Neuronal stem cell (in vitro differentiated cells): ENCODE measurements around the gene LIMS1.

Experiments used
- DNase-seq: peaks from one replicate; pipeline ENCODE4 v3.0.0-alpha.2; 2013; ENCODE audit warnings: low spot score
- H2AFZ ChIP-seq: one replicate; pipeline ENCODE4 v1.6.1; 2013; ENCODE audit warnings: mild to moderate bottlenecking, low read length, inconsistent platforms
- H2AK5ac ChIP-seq: 2 replicates; pipeline ENCODE4 v1.6.1; 2013; ENCODE audit warnings: low read depth, mild to moderate bottlenecking, inconsistent platforms, low read length, moderate library complexity, mixed read lengths
- H2BK120ac ChIP-seq: 2 replicates; pipeline ENCODE4 v1.6.1; 2013; ENCODE audit warnings: low read depth, mild to moderate bottlenecking, inconsistent platforms, low read length, moderate library complexity, mixed read lengths
- H2BK12ac ChIP-seq: one replicate; pipeline ENCODE4 v1.6.1; 2013; ENCODE audit warnings: low read length, inconsistent platforms
- H2BK15ac ChIP-seq: 2 replicates; pipeline ENCODE4 v1.6.1; 2013; ENCODE audit warnings: mild to moderate bottlenecking, low read length, inconsistent platforms, mixed read lengths
- H2BK5ac ChIP-seq: one replicate; pipeline ENCODE4 v1.6.1; 2013; ENCODE audit warnings: inconsistent platforms, mild to moderate bottlenecking, low read length, moderate library complexity
- H3K14ac ChIP-seq: one replicate; pipeline ENCODE4 v1.6.1; 2013; ENCODE audit warnings: low read length, inconsistent platforms
- H3K18ac ChIP-seq: 2 replicates; pipeline ENCODE4 v1.6.1; 2013; ENCODE audit warnings: low read length, inconsistent platforms
- H3K23ac ChIP-seq: 2 replicates; pipeline ENCODE4 v1.6.1; 2013; ENCODE audit warnings: low read depth, mild to moderate bottlenecking, mixed read lengths, low read length, inconsistent platforms; ENCODE audit not compliant: poor library complexity
- H3K27ac ChIP-seq: replicated peaks from 3 replicates; pipeline ENCODE4 v1.5.1; 2013; ENCODE audit warnings: low read length, inconsistent platforms
- H3K27me3 ChIP-seq, 3 experiments: 2 replicates each; pipeline ENCODE4 v1.6.1; 2013; ENCODE audit warnings: low read length in 3 of 3, mild to moderate bottlenecking in 2 of 3, inconsistent platforms in 1 of 3, low read depth in 1 of 3, mixed read lengths in 1 of 3, moderate library complexity in 1 of 3; ENCODE audit not compliant: control insufficient read depth in 3 of 3, insufficient read depth in 3 of 3
- H3K36me3 ChIP-seq, 2 donors: replicated peaks in 1 of 2; 2 replicates each; pipeline ENCODE4 v1.6.1; 2013; ENCODE audit warnings: low read length in 2 of 2; ENCODE audit not compliant: control insufficient read depth in 2 of 2, insufficient read depth in 2 of 2
- H3K4ac ChIP-seq: 2 replicates; pipeline ENCODE4 v1.6.1; 2013; ENCODE audit warnings: inconsistent platforms, mild to moderate bottlenecking, low read length, moderate library complexity
- H3K4me1 ChIP-seq, 2 donors: 1 replicate in 1 of 2; 2 replicates in 1 of 2; pipeline ENCODE4 v1.6.1; 2013; ENCODE audit warnings: low read length in 2 of 2, low read depth in 1 of 2; ENCODE audit not compliant: control insufficient read depth in 2 of 2, insufficient read depth in 1 of 2
- H3K4me2 ChIP-seq: one replicate; pipeline ENCODE4 v1.6.1; 2013; ENCODE audit warnings: mild to moderate bottlenecking, low read length, inconsistent platforms; ENCODE audit not compliant: insufficient read depth, poor library complexity, severe bottlenecking
- H3K4me3 ChIP-seq, 2 donors: 2 replicates each; pipeline ENCODE4 v1.5.1; 2013; ENCODE audit warnings: low read length in 2 of 2, mild to moderate bottlenecking in 2 of 2, inconsistent platforms in 1 of 2, moderate library complexity in 1 of 2
- H3K79me1 ChIP-seq: one replicate; pipeline ENCODE4 v1.6.1; 2013; ENCODE audit warnings: low read depth, mild to moderate bottlenecking, inconsistent platforms, low read length, moderate library complexity
- H3K9ac ChIP-seq: one replicate; pipeline ENCODE4 v1.6.1; 2013; ENCODE audit warnings: mild to moderate bottlenecking, low read depth, low read length, inconsistent platforms; ENCODE audit not compliant: poor library complexity
- H3K9me3 ChIP-seq, 2 donors: replicated peaks in 1 of 2; 2 replicates each; pipeline versions ENCODE3 to v1.6.1; 2013; ENCODE audit warnings: low read length in 2 of 2, mild to moderate bottlenecking in 2 of 2, inconsistent platforms in 1 of 2, low read depth in 1 of 2, mixed read lengths in 1 of 2, moderate library complexity in 1 of 2; ENCODE audit not compliant: control insufficient read depth in 2 of 2, insufficient read depth in 1 of 2
- H4K8ac ChIP-seq: one replicate; pipeline ENCODE4 v1.6.1; 2013; ENCODE audit warnings: low read depth, mild to moderate bottlenecking, inconsistent platforms, low read length, moderate library complexity
- H4K91ac ChIP-seq: one replicate; pipeline ENCODE4 v1.6.1; 2013; ENCODE audit warnings: low read length, low read depth, mild to moderate bottlenecking, inconsistent platforms; ENCODE audit not compliant: poor library complexity
- WGBS, 2 donors: extraction: QIAGEN DNeasy Blood & Tissue Kit; methylation state at CpG; one replicate each; pipeline ENCODE4 v1.1.7; 2013; ENCODE audit warnings: missing lambda C conversion rate in 2 of 2, mixed read lengths in 1 of 2; ENCODE audit not compliant: insufficient read length in 2 of 2, insufficient replicate concordance in 1 of 2; ENCODE audit errors: extremely low coverage in 2 of 2; 5-methylcytosine and 5-hydroxymethylcytosine counted together

The LIMS1 gene

DNA sequence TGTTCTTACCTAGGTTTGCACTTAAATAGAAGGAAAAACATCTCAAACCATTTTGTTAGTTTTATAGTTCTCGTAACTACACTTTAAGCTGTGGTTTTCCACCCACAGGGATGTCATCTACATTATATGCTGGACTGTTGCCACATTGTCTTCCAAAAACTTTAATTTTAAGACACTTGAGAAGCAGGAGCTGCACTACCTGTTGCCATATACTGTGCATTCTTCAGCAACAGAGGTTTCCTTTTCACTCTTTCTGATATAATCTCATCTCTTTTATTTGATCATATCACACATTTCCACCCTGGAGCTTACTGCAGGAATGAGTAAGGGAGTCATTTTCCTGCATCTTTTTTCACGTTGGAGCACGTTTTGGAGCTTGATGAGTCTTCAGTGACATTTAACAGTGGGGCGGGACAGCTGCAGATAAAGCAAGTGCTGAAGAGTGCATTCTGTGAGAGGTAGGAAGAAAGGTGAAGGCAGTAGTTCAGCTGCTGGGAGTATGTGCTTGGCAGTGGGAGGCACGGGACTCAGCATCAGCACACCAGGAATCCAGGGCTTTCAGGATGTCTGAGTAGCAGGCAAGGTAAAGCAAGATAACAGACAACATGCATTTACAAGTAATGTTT lies 3.8 kb downstream of the LIMS1 start:
- Histone ChIP-seq H2BK120ac (no peak overlapping the region), H3K4ac (no peak overlapping the region), H3K4me2 (no peak overlapping the region), H3K18ac (peak overlapping the region; percentile 22), H3K79me1 (no peaks in the 10 kb centered on the region), H3K4me3 (no peak overlapping the region), H3K14ac (no peak overlapping the region), H2BK15ac (no peak overlapping the region), H3K27me3 (no peaks in the 10 kb centered on the region), H2AK5ac (no peak overlapping the region), H4K8ac (no peak overlapping the region), H3K36me3 (peaks cover 3 to 10% of the 10 kb centered on the region in 2 donors), H3K27ac (no peak overlapping the region), H3K4me1 (peaks cover 3 to 24% of the 10 kb centered on the region in 2 donors), H2BK5ac (no peak overlapping the region), H2BK12ac (no peak overlapping the region), H4K91ac (no peak overlapping the region), H3K23ac (no peak overlapping the region), H3K9me3 (peaks cover 0 to 12% of the 10 kb centered on the region in 2 donors), H2AFZ (no peak overlapping the region), H3K9ac (no peak overlapping the region)
- DNase-seq: no peak
- no CpG with 5 or more reads among the region's 5 CpGs for WGBS, 2 donors

DNA sequence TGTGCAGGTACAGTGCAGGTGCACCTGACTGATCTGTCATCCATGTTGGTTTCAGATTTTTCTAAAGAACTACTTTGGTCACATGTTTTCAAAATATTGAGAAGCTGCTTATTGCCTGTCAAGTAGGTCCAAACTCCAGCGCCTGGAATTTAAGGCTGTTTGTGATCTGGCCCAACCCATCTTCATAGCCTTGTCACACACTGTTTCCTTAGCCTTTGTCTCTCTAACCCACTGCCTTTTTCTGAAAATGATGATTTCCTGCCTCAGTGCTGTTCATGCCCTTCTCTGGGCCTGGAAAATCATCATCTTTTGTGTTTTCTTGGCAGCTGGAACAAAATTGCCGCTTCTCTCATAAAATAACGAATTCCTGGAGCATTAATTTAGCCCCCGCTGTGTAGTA lies 7.2 kb downstream of the LIMS1 start:
- Histone ChIP-seq H2BK15ac (no peak overlapping the region), H4K8ac (no peak overlapping the region), H3K14ac (no peak overlapping the region), H2AFZ (no peak overlapping the region), H3K27ac (no peak overlapping the region), H3K4me1 (peaks cover 3 to 15% of the 10 kb centered on the region in 2 donors), H4K91ac (no peak overlapping the region), H3K9me3 (peaks cover 2 to 30% of the 10 kb centered on the region in 2 donors), H2AK5ac (no peak overlapping the region), H3K9ac (no peak overlapping the region), H3K4ac (no peak overlapping the region), H3K4me2 (no peak overlapping the region), H3K18ac (no peak overlapping the region), H3K23ac (no peak overlapping the region), H2BK120ac (no peak overlapping the region), H3K36me3 (peaks cover 3 to 10% of the 10 kb centered on the region in 2 donors), H2BK12ac (no peak overlapping the region), H3K27me3 (no peaks in the 10 kb centered on the region), H3K79me1 (no peaks in the 10 kb centered on the region), H2BK5ac (no peak overlapping the region), H3K4me3 (no peak overlapping the region)
- no CpG with 5 or more reads among the region's 4 CpGs for WGBS, 2 donors
- DNase-seq: no peak

DNA sequence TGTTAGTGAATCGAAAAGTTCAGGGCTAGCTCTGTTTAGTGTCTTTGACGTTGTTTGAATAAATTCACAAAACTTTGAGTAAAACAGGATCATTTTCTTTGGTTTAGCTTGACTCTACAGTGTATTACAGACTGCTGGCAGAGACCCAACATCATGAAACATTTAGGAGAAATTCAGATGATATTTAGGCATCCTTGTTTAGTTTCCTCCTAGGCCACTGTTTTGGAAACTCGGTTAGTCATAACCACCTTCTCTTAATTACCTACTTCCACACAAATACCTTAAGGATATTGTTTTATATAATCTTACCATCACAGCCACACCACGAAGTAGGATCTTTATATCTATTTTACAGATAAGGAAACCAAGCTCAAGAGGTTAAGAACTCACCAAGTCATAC lies 7.8 kb downstream of the LIMS1 start:
- no peak overlapping the region for H2BK12ac ChIP-seq
- no peak overlapping the region for H3K18ac ChIP-seq
- H2AFZ ChIP-seq: no peak overlapping the region
- H3K36me3 ChIP-seq: peaks cover 3 to 10% of the 10 kb centered on the region in 2 donors
- H2BK5ac ChIP-seq: no peak overlapping the region
- H3K9ac ChIP-seq: no peak overlapping the region
- H3K4me2 ChIP-seq: no peak overlapping the region
- H2AK5ac ChIP-seq: no peak overlapping the region
- DNase-seq: no peak
- no peak overlapping the region for H4K91ac ChIP-seq
- no peak overlapping the region for H3K4ac ChIP-seq
- H3K27ac ChIP-seq: no peak overlapping the region
- H3K9me3 ChIP-seq: peaks cover 2 to 30% of the 10 kb centered on the region in 2 donors
- H2BK120ac ChIP-seq: no peak overlapping the region
- H3K4me3 ChIP-seq: no peak overlapping the region
- H3K27me3 ChIP-seq: no peaks in the 10 kb centered on the region
- no peak overlapping the region for H3K23ac ChIP-seq
- no peak overlapping the region for H2BK15ac ChIP-seq
- H3K79me1 ChIP-seq: no peaks in the 10 kb centered on the region
- H3K14ac ChIP-seq: no peak overlapping the region
- peaks cover 3 to 11% of the 10 kb centered on the region in 2 donors for H3K4me1 ChIP-seq
- no peak overlapping the region for H4K8ac ChIP-seq
- no CpG with 5 or more reads among the region's 4 CpGs for WGBS, 2 donors

DNA sequence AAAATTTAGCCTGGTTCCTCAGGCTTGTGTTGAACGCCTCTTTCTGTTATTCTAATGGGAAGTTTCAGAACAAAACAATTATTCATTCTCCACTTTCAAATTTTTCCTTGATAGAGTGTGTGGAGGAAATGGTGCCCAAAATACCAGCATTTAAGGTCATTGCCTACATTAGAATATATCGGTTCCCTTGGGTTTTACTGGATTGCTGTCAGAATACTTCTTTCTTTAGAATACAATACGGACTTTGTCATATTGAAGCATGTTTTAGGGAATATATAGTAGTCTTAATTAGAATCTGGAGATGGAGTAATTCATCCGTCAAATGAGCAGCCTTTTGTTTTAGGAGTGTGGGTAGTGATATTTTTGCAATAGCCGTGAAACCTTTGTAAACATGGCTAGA lies 13.3 kb downstream of the LIMS1 start:
- H3K23ac ChIP-seq: no peak overlapping the region
- H3K27me3 ChIP-seq: no peaks in the 10 kb centered on the region
- no peak overlapping the region for H2BK5ac ChIP-seq
- DNase-seq: no peak
- H3K14ac ChIP-seq: no peak overlapping the region
- H3K9ac ChIP-seq: no peak overlapping the region
- no peak overlapping the region for H2BK15ac ChIP-seq
- H4K8ac ChIP-seq: no peak overlapping the region
- no peak overlapping the region for H2AK5ac ChIP-seq
- H3K4me1 ChIP-seq: no peaks in the 10 kb centered on the region
- no peak overlapping the region for H4K91ac ChIP-seq
- no peaks in the 10 kb centered on the region for H3K79me1 ChIP-seq
- H3K4ac ChIP-seq: no peak overlapping the region
- H2AFZ ChIP-seq: no peak overlapping the region
- H3K36me3 ChIP-seq: peaks cover 0 to 3% of the 10 kb centered on the region in 2 donors
- no peak overlapping the region for H3K18ac ChIP-seq
- H3K4me3 ChIP-seq: no peak overlapping the region
- no peak overlapping the region for H3K27ac ChIP-seq
- no peak overlapping the region for H3K4me2 ChIP-seq
- WGBS, 2 donors: no CpG with 5 or more reads among the region's 5 CpGs
- H2BK120ac ChIP-seq: no peak overlapping the region
- H3K9me3 ChIP-seq: peaks cover 2 to 24% of the 10 kb centered on the region in 2 donors
- no peak overlapping the region for H2BK12ac ChIP-seq
